ENCODE measurements around the gene DMD. TPM values are rescaled to one million over a fixed set of nuclear protein-coding genes. Genes with fewer than 3 reads are reported as not detected.

Gene DMD
- total RNA-seq, 1 donor from 2014 or later: 143 TPM

GRCh38 chrX:31988975-31989374 is 1222.4 kb downstream of the DMD start:
- Histone ChIP-seq H3K4me1 (no peaks in the 10 kb centered on the region), H3K4me3 (no peak overlapping the region), H3K9me3 (replicated peaks) (no peaks in the 10 kb centered on the region), H3K27me3 (ENCODE audit: low read depth) (no peaks in the 10 kb centered on the region), H3K36me3 (no peaks in the 10 kb centered on the region), H3K27ac (replicated peaks) (no peak overlapping the region)
- no peak for DNase-seq
- intact Hi-C loops (cut with micrococcal nuclease): no loop called here
- TF ChIP-seq CTCF (IDR thresholded peaks at IDR 0.05; ENCODE audit: borderline replicate concordance): no peak

- DNase-seq: no peak
- no peaks in the 10 kb centered on the region for H3K9me3 ChIP-seq (replicated peaks)
- TF ChIP-seq CTCF (IDR thresholded peaks at IDR 0.05; ENCODE audit: borderline replicate concordance): no peak
- H3K36me3 ChIP-seq: no peaks in the 10 kb centered on the region
- intact Hi-C loops (cut with micrococcal nuclease): no loop called here
- no peaks in the 10 kb centered on the region for H3K27me3 ChIP-seq (ENCODE audit: low read depth)
- no peaks in the 10 kb centered on the region for H3K4me1 ChIP-seq
- no peak overlapping the region for H3K27ac ChIP-seq (replicated peaks)
- H3K4me3 ChIP-seq: no peak overlapping the region
Measured at GRCh38 chrX:31981546-31982062, 1229.7 kb downstream of the DMD start.

DNA sequence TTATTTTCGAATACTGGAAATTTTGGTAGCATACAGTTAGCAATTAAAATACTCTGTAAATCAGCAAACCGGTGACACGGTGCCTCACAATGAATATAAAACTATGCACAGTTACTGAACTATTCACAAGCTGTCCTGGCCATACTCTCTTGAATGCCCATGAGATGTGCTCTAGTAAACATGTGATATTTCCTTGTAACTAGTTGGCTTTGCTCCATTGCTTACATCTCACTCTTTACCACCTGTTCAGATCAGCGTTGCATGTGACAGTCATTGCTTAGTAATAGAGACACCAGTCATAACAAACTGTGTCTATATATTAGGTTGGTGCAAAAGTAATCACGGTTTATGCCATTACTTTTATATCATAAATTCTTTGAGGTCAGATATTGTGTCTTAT is 1241.6 kb downstream of the DMD start:
- intact Hi-C loops (cut with micrococcal nuclease): no loop called here
- Histone ChIP-seq H3K27ac (replicated peaks) (no peak overlapping the region), H3K9me3 (replicated peaks) (no peaks in the 10 kb centered on the region), H3K4me1 (no peaks in the 10 kb centered on the region), H3K4me3 (no peak overlapping the region), H3K27me3 (ENCODE audit: low read depth) (no peaks in the 10 kb centered on the region), H3K36me3 (no peaks in the 10 kb centered on the region)
- TF ChIP-seq CTCF (IDR thresholded peaks at IDR 0.05; ENCODE audit: borderline replicate concordance): no peak
- no peak for DNase-seq

GRCh38 chrX:31962256-31962655 is 1249.1 kb downstream of the DMD start:
- Histone ChIP-seq H3K4me3 (no peak overlapping the region), H3K4me1 (no peaks in the 10 kb centered on the region), H3K27me3 (ENCODE audit: low read depth) (no peaks in the 10 kb centered on the region), H3K27ac (replicated peaks) (no peak overlapping the region), H3K9me3 (replicated peaks) (no peaks in the 10 kb centered on the region), H3K36me3 (no peaks in the 10 kb centered on the region)
- TF ChIP-seq CTCF (IDR thresholded peaks at IDR 0.05; ENCODE audit: borderline replicate concordance): no peak
- no peak for DNase-seq
- intact Hi-C loops (cut with micrococcal nuclease): no loop called here

DNA sequence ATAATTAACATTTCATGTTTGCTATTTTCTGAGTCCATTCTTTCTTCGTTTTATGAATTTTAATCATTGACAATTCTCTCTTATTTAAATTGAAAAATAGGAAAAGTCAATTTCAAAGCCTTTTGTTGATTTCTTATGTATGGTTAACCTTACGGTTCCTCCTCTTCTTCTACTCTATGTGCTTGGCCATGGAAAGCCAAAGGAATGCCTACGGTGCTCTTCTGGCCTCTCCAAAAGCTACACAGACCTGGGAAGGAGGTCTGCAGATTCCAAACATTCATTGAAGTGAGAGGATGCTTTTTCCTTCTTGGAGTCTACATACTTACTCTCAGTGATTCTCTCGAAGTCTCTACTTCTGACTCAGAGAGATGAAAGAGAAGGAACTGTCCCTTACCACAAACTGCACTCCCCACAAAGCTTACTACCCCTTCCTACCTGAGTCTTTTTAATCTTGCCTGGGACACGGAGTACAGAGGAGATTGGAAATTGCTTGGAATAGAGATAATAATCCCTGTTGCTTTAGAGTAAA is 1276.4 kb downstream of the DMD start:
- intact Hi-C loops (cut with micrococcal nuclease): no loop called here
- TF ChIP-seq CTCF (IDR thresholded peaks at IDR 0.05; ENCODE audit: borderline replicate concordance): no peak
- no peak for DNase-seq
- Histone ChIP-seq H3K27me3 (ENCODE audit: low read depth) (no peaks in the 10 kb centered on the region), H3K4me1 (no peaks in the 10 kb centered on the region), H3K27ac (replicated peaks) (no peak overlapping the region), H3K36me3 (no peaks in the 10 kb centered on the region), H3K9me3 (replicated peaks) (no peaks in the 10 kb centered on the region), H3K4me3 (no peak overlapping the region)
